DND-41 (cell line): ENCODE results near the gene TMED10.

Experiments used
- ATAC-seq: fragments of 200-7000 bp; cut with Tn5 transposase; 3 replicates; pipeline ENCODE4 v1.9.1; 2021; ENCODE audit warnings: low read depth; ENCODE audit not compliant: insufficient read depth
- DNase-seq: peaks from one replicate; pipeline ENCODE4 v3.0.0-alpha.2; 2020
- H2AFZ ChIP-seq: 2 replicates; pipeline ENCODE4 v1.6.0; 2012; ENCODE audit warnings: low read depth, low read length
- H3K27ac ChIP-seq: 2 replicates; pipeline ENCODE4 v1.5.1; 2012; ENCODE audit warnings: low read length, inconsistent platforms
- H3K27me3 ChIP-seq: fragments of 200-600 bp; sonication (generic); 2 replicates; pipeline ENCODE4 v1.6.0; 2012; ENCODE audit warnings: low read length, mild to moderate bottlenecking, inconsistent platforms; ENCODE audit not compliant: insufficient read depth, poor library complexity
- H3K36me3 ChIP-seq: 2 replicates; pipeline ENCODE4 v1.5.1; 2012; ENCODE audit warnings: low read length, inconsistent platforms; ENCODE audit not compliant: insufficient read depth
- H3K4me1 ChIP-seq: 2 replicates; pipeline ENCODE4 v1.5.1; 2012; ENCODE audit warnings: mild to moderate bottlenecking, low read length; ENCODE audit not compliant: insufficient read depth
- H3K4me2 ChIP-seq: 2 replicates; pipeline ENCODE4 v1.6.0; 2012; ENCODE audit warnings: mild to moderate bottlenecking, moderate library complexity, low read length, inconsistent platforms; ENCODE audit not compliant: insufficient read depth
- H3K4me3 ChIP-seq, 2 experiments: fragments of 200-600 bp in 1 of 2; shearing (Covaris generic) in 1 of 2; 2 replicates each; pipeline ENCODE4 v1.5.1; 2012 to 2016; ENCODE audit warnings: inconsistent platforms in 2 of 2, low read length in 2 of 2, mild to moderate bottlenecking in 2 of 2, low read depth in 1 of 2, moderate library complexity in 1 of 2
- H3K79me2 ChIP-seq: 2 replicates; pipeline ENCODE4 v1.6.0; 2012; ENCODE audit warnings: low read length, inconsistent platforms; ENCODE audit not compliant: insufficient read depth
- H3K9ac ChIP-seq: 2 replicates; pipeline ENCODE4 v1.6.0; 2012; ENCODE audit warnings: low read depth, mild to moderate bottlenecking, inconsistent platforms, low read length, moderate library complexity
- H3K9me3 ChIP-seq: 2 replicates; pipeline ENCODE4 v1.5.1; 2012; ENCODE audit warnings: low read length, moderate library complexity, mild to moderate bottlenecking, inconsistent platforms; ENCODE audit not compliant: insufficient read depth, severe bottlenecking
- H4K20me1 ChIP-seq: 2 replicates; pipeline ENCODE4 v1.6.0; 2012; ENCODE audit warnings: low read length; ENCODE audit not compliant: insufficient read depth
- CTCF ChIP-seq: IDR thresholded peaks from 2 replicates; pipeline ENCODE4 v1.5.1; 2012; ENCODE audit warnings: borderline replicate concordance, low read length, moderate library complexity, mild to moderate bottlenecking; ENCODE audit not compliant: poor library complexity, severe bottlenecking; ENCODE audit errors: extremely low read depth
- EZH2 ChIP-seq: IDR thresholded peaks from 3 replicates; pipeline ENCODE4 v1.6.1; 2012; ENCODE audit warnings: borderline replicate concordance, low read depth, mild to moderate bottlenecking, moderate library complexity, low read length, inconsistent platforms; ENCODE audit not compliant: severe bottlenecking

TMED10 gene

GRCh38 chr14:75109877-75110276, 66.5 kb downstream of the TMED10 start:
- TF ChIP-seq CTCF (no peak), EZH2 (no peak)
- peaks cover 92% of the 10 kb centered on the region for H3K36me3 ChIP-seq

DNA sequence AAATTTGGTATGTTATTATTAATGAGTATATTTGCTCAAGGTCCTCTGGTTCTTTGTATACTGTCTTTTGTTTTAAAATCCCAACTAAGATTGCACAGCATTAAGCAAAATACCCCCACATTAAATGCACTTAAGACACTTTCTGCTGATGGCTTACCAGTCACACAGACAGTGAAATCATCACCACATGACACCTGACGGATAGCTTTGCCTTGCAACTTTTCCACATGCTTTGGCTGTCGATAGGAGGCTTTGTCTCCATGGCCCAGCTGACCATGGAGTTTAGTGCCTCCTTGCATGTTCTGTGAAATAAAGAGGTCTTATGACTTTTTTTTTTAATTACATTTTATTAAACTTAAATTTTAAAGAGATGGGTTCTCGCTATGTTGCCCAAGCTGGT, 69.2 kb downstream of the TMED10 start:
- ATAC-seq (no peak), DNase-seq (no peak)
- TF ChIP-seq CTCF (no peak), EZH2 (no peak)
- Histone ChIP-seq H4K20me1 (no peaks in the 10 kb centered on the region), H3K4me2 (no peak overlapping the region), H3K27me3 (no peaks in the 10 kb centered on the region), H2AFZ (no peak overlapping the region), H3K9me3 (no peaks in the 10 kb centered on the region), H3K4me1 (no peaks in the 10 kb centered on the region), H3K27ac (no peak overlapping the region), H3K36me3 (peaks cover 75% of the 10 kb centered on the region), H3K79me2 (no peaks in the 10 kb centered on the region), H3K4me3 (no peak overlapping the region), H3K9ac (no peak overlapping the region)

More at GRCh38 chr14:75109877-75110276, 66.5 kb downstream of the TMED10 start:
- no peaks in the 10 kb centered on the region for H3K9me3 ChIP-seq
- no peaks in the 10 kb centered on the region for H3K79me2 ChIP-seq
- no peaks in the 10 kb centered on the region for H3K4me1 ChIP-seq
- H2AFZ ChIP-seq = no peak overlapping the region
- H3K27ac ChIP-seq = no peak overlapping the region
- H3K9ac ChIP-seq = no peak overlapping the region
- DNase-seq (no peak), ATAC-seq (no peak)
- H3K4me3 ChIP-seq = no peak overlapping the region
- H4K20me1 ChIP-seq = no peaks in the 10 kb centered on the region
- H3K27me3 ChIP-seq = no peaks in the 10 kb centered on the region
- H3K4me2 ChIP-seq = no peak overlapping the region

DNA sequence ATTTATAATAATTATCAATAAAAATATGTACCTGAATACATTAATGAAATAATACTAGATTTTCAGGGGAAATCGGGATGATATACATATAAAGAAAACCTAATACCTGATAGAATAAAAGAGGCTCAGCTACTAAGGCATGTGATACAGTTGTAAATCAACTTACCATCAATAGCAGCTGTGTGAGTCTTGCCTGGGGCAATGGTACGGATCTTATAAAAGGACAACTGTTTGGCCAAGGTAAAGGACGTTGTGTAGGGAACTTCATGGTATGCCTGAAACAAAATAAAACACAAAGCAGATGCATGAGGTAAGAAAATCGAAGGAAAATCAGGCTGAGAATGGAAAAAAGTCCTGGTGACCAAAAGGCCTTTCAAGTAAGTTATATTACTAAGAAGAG, 74.9 kb downstream of the TMED10 start:
- Histone ChIP-seq H3K4me1 (no peaks in the 10 kb centered on the region), H3K9ac (no peak overlapping the region), H3K27ac (no peak overlapping the region), H3K27me3 (no peaks in the 10 kb centered on the region), H2AFZ (no peak overlapping the region), H3K36me3 (peaks cover 76% of the 10 kb centered on the region), H3K4me2 (no peak overlapping the region), H3K79me2 (no peaks in the 10 kb centered on the region), H3K9me3 (no peaks in the 10 kb centered on the region), H3K4me3 (no peak overlapping the region), H4K20me1 (no peaks in the 10 kb centered on the region)
- DNase-seq = no peak
- no peak for ATAC-seq
- no peak for TF ChIP-seq CTCF
- no peak for TF ChIP-seq EZH2

DNA sequence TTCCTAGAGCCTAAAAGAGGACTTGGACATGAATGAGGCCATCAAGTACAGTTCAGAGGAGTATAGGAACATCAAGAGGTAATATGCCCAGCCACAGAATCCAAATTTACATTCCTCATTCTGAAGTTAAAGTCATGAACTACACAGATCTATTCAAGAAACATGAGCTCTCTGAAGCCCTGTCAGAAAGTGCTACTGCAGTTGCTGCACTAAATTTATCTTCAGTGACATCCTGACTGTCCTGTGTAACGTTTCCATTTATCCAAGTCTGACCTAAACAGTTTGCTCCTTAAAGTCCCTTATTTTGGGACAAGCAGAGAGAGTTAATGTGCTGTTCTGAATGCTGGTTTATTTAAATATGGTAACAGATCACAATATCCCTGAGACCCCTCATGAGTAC, 77.7 kb downstream of the TMED10 start:
- H3K79me2 ChIP-seq = no peaks in the 10 kb centered on the region
- no peak overlapping the region for H2AFZ ChIP-seq
- H3K9me3 ChIP-seq = no peaks in the 10 kb centered on the region
- DNase-seq (no peak), ATAC-seq (no peak)
- no peak overlapping the region for H3K9ac ChIP-seq
- H3K4me3 ChIP-seq = no peak overlapping the region
- peaks cover 80% of the 10 kb centered on the region for H3K36me3 ChIP-seq
- no peaks in the 10 kb centered on the region for H3K27me3 ChIP-seq
- no peak overlapping the region for H3K4me2 ChIP-seq
- no peaks in the 10 kb centered on the region for H4K20me1 ChIP-seq
- no peaks in the 10 kb centered on the region for H3K4me1 ChIP-seq
- TF ChIP-seq CTCF = no peak
- TF ChIP-seq EZH2 = no peak
- no peak overlapping the region for H3K27ac ChIP-seq
